SJCRH30 (cell line): Measurements from ENCODE around the gene CCDC85C. TPM values are rescaled to one million over a fixed set of nuclear protein-coding genes. Genes with fewer than 3 reads are reported as not detected.

ENCODE experiments used
- DNase-seq, 2 experiments: peaks; one replicate each; pipeline ENCODE4 v3.0.0-alpha.2; 2015 to 2020
- H3K27ac ChIP-seq: fragments of 250-450 bp; sonication (Bioruptor Pico); 2 replicates; pipeline ENCODE4 v1.5.1; 2020; ENCODE audit warnings: mild to moderate bottlenecking, moderate library complexity
- H3K27me3 ChIP-seq: fragments of 250-450 bp; sonication (Bioruptor Pico); 2 replicates; pipeline ENCODE4 v1.5.1; 2020; ENCODE audit warnings: mild to moderate bottlenecking, moderate library complexity
- H3K36me3 ChIP-seq: fragments of 250-450 bp; sonication (Bioruptor Pico); 2 replicates; pipeline ENCODE4 v1.5.1; 2020; ENCODE audit warnings: mild to moderate bottlenecking, moderate library complexity
- H3K4me1 ChIP-seq: fragments of 250-450 bp; sonication (Bioruptor Pico); 2 replicates; pipeline ENCODE4 v1.5.1; 2020; ENCODE audit warnings: mild to moderate bottlenecking, moderate library complexity
- H3K4me3 ChIP-seq: fragments of 250-450 bp; sonication (Bioruptor Pico); 2 replicates; pipeline ENCODE4 v1.5.1; 2020; ENCODE audit warnings: mild to moderate bottlenecking, moderate library complexity
- H3K9me3 ChIP-seq: fragments of 250-450 bp; sonication (Bioruptor Pico); replicated peaks from 2 replicates; pipeline ENCODE4 v1.5.1; 2020; ENCODE audit warnings: mild to moderate bottlenecking, moderate library complexity
- total RNA-seq: library from RNA; depleted of rRNA; stranded (reverse); fragments of >200 nt; shearing (Covaris generic); gene quantifications from 2 replicates; pipeline ENCODE4 v1.2.3, GENCODE V29; 2014

The CCDC85C gene
- total RNA-seq, 1 experiment from 2014 or later: 12.9 TPM

- H3K27ac ChIP-seq: peak overlapping the region; percentile 30; the same call in 1 of the 2 replicates
- peaks cover 43% of the 10 kb centered on the region for H3K4me1 ChIP-seq
- H3K36me3 ChIP-seq: no peaks in the 10 kb centered on the region
- no peak overlapping the region for H3K4me3 ChIP-seq
- no peaks in the 10 kb centered on the region for H3K9me3 ChIP-seq
- no peaks in the 10 kb centered on the region for H3K27me3 ChIP-seq
- no peak for DNase-seq
These were observed 69.7 kb downstream of the CCDC85C start for GRCh38 chr14:99534333-99534732.

- Histone ChIP-seq H3K27ac (no peak overlapping the region), H3K27me3 (no peaks in the 10 kb centered on the region), H3K9me3 (no peaks in the 10 kb centered on the region), H3K4me3 (no peak overlapping the region), H3K4me1 (peaks cover 26% of the 10 kb centered on the region), H3K36me3 (no peaks in the 10 kb centered on the region)
- no peak for DNase-seq
These were observed 71.7 kb downstream of the CCDC85C start for GRCh38 chr14:99532310-99532709.

DNA sequence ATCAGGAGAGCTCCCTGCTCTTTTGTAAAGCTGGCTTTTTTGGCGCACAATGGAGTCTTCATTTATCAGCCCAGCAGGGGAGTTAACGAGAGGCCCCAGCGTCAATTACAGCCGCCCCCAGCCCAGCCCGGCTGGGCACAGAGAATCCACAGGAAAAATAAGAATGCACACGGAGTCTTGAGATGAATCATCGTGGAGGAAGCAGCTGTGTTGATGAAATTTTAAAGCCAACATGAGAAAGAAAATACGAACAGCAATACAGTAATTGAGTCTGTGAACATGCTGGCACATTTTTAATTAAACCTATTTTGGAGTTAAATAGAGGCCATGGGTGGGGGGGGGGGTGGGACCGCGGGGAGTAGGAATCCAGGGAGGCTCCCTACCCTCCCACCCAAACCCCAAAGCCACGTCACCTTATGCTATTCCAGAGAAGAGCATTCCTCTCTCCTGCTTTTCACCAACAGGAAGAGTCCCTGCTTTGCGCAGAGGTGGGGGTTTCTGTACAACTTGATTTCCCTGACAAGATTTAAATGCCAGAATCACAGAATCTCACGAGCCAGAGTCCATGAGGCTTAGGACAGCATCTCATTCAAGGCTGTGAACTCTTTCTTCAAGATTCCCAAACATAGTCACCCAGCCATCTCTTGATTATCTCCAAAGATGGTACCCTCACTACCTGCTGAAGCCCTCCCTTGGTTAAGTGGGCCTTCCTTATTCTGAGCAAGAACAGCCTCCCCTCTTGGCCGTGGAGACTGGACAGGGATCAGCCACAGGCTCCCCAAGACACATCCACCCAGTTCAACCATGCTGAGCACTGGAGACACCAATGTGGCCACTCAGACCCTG lies 72.5 kb downstream of the CCDC85C start:
- Histone ChIP-seq H3K4me1 (peaks cover 19% of the 10 kb centered on the region; the same call in 1 of the 2 replicates), H3K4me3 (no peak overlapping the region), H3K36me3 (no peaks in the 10 kb centered on the region), H3K27ac (no peak overlapping the region), H3K9me3 (no peaks in the 10 kb centered on the region), H3K27me3 (no peaks in the 10 kb centered on the region)
- DNase-seq: peak in 1 of 2 experiments; percentile 23

DNA sequence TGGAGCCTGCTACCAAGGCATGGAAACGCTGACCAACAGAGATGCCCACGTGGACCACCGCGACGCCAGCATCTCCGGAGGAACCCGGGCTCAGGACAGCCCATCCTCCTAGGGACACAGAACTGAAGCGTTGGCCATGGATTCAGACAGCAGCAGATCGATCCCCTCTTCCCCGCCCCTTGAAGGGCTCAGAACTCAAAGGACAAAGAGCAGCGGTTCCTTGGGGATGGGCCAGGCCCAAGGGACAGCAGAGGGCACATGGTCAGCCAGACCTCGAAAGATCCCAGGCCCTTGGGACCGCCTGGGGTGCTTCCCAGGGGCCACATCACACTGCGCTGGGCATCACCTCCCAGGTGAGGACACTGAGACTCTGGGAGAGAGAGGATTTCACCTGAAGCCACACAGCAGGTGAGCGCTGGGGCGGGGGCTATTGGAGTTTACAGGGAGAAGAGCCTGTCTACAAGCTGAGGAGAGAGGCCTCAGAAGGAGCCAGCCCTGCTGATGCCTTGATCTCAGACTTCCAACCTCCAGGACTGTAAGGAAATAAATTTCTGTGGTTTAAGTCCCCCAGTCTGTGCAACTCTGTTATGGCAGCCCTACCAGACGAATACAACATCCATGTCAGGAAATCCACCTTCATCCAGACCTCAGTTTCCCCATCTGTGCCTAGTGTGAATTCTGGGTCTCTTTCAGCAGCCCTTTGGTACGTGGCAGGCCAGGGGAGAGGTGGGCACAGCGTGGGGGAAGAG lies 73.4 kb downstream of the CCDC85C start:
- no peak overlapping the region for H3K4me3 ChIP-seq
- peaks cover 18% of the 10 kb centered on the region; the same call in 1 of the 2 replicates for H3K4me1 ChIP-seq
- DNase-seq: no peak
- no peak overlapping the region for H3K27ac ChIP-seq
- no peaks in the 10 kb centered on the region for H3K27me3 ChIP-seq
- H3K9me3 ChIP-seq: no peaks in the 10 kb centered on the region
- no peaks in the 10 kb centered on the region for H3K36me3 ChIP-seq

DNA sequence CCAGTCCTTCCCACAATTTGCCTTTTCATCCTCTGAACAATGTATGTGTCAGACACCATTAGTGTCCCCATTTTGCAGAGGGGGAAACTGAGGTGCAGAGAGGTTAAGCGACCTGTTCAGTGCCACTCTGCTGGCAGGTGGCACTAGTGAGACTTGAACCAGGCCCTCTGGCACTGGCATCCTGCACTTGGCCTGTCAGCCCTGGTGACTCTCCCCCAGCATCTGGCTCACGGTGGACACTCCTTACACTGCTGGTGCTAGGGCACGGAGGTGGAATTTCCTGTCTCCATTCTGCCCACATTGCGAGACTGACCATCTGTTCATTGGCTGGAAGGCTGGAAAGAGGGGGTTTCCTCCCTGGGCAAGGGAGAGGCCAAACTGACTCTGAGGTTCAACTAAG lies 74.1 kb downstream of the CCDC85C start:
- Histone ChIP-seq H3K27ac (no peak overlapping the region), H3K4me1 (peaks cover 12% of the 10 kb centered on the region; the same call in 1 of the 2 replicates), H3K4me3 (no peak overlapping the region), H3K27me3 (no peaks in the 10 kb centered on the region), H3K9me3 (no peaks in the 10 kb centered on the region), H3K36me3 (no peaks in the 10 kb centered on the region)
- DNase-seq: no peak

- H3K4me1 ChIP-seq: peaks cover 18% of the 10 kb centered on the region; the same call in 1 of the 2 replicates
- H3K27ac ChIP-seq: no peak overlapping the region
- DNase-seq: no peak
- no peaks in the 10 kb centered on the region for H3K9me3 ChIP-seq
- H3K36me3 ChIP-seq: no peaks in the 10 kb centered on the region
- H3K4me3 ChIP-seq: no peak overlapping the region
- H3K27me3 ChIP-seq: no peaks in the 10 kb centered on the region
These were observed 76.5 kb downstream of the CCDC85C start for GRCh38 chr14:99527427-99528076.

GRCh38 chr14:99527026-99527425 lies 77.0 kb downstream of the CCDC85C start:
- Histone ChIP-seq H3K4me1 (peaks cover 21% of the 10 kb centered on the region; the same call in 1 of the 2 replicates), H3K4me3 (no peak overlapping the region), H3K36me3 (no peaks in the 10 kb centered on the region), H3K9me3 (no peaks in the 10 kb centered on the region), H3K27me3 (no peaks in the 10 kb centered on the region), H3K27ac (no peak overlapping the region)
- no peak for DNase-seq

DNA sequence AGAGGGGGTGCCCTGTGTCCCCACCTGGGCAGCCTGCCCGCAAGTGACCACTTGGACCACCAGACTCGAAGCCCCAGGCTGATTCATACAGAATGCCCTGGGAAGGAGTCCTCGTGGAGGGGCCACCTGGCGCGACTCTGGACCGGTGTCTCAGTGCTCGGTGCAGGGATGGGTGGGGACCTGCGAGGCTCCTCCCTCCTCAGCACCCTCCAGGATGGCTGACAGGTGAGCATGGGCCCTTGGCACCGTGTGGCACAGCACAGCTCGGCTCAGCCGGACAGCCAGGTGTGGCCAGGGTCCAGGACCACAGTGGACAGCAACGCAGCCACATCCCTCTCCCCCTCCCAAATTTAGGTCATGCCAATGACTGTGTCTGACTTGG lies 78.3 kb downstream of the CCDC85C start:
- no peaks in the 10 kb centered on the region for H3K9me3 ChIP-seq
- no peak for DNase-seq
- H3K4me1 ChIP-seq: peaks cover 15% of the 10 kb centered on the region; the same call in 1 of the 2 replicates
- no peaks in the 10 kb centered on the region for H3K27me3 ChIP-seq
- H3K36me3 ChIP-seq: no peaks in the 10 kb centered on the region
- no peak overlapping the region for H3K4me3 ChIP-seq
- no peak overlapping the region for H3K27ac ChIP-seq

- Histone ChIP-seq H3K36me3 (no peaks in the 10 kb centered on the region), H3K4me3 (no peak overlapping the region), H3K27me3 (no peaks in the 10 kb centered on the region), H3K9me3 (no peaks in the 10 kb centered on the region), H3K4me1 (peaks cover 15% of the 10 kb centered on the region; the same call in 1 of the 2 replicates), H3K27ac (no peak overlapping the region)
- DNase-seq: peak in 1 of 2 experiments; percentile 53
These were observed 79.0 kb downstream of the CCDC85C start for GRCh38 chr14:99524804-99525698.

DNA sequence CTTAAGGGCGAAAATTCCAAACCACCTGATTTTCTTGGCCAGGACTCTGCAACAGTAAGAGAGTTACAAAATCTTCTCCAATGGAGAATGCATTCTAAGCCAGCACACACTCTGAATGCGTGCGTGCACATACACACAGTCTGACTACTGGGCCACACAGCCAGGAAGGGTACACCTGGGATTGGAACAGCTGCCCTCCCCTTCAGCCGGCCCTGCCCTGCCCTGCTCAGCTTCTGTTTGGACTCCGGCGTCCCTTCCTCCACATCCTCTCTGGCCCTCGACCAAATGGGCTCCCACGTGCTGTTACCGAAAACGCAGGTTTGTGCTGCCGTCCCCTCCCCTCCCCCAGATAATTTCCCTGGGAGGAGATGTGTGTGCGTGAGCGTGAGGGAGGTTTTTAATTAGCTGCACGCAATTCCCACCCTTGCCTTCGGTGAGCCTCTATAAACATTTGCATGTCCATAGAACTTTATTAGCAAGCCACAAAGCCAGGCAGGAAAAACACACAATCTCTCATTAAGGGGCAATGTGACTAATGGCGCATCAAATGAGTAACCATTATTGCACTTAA lies 79.8 kb downstream of the CCDC85C start:
- DNase-seq: no peak
- Histone ChIP-seq H3K9me3 (no peaks in the 10 kb centered on the region), H3K27me3 (no peaks in the 10 kb centered on the region), H3K4me3 (no peak overlapping the region), H3K36me3 (no peaks in the 10 kb centered on the region), H3K4me1 (peaks cover 15% of the 10 kb centered on the region; the same call in 1 of the 2 replicates), H3K27ac (no peak overlapping the region)

- H3K27ac ChIP-seq: no peak overlapping the region
- H3K9me3 ChIP-seq: no peaks in the 10 kb centered on the region
- H3K4me3 ChIP-seq: no peak overlapping the region
- no peaks in the 10 kb centered on the region for H3K27me3 ChIP-seq
- no peak for DNase-seq
- no peaks in the 10 kb centered on the region for H3K36me3 ChIP-seq
- peaks cover 15% of the 10 kb centered on the region; the same call in 1 of the 2 replicates for H3K4me1 ChIP-seq
These were observed 80.3 kb downstream of the CCDC85C start for GRCh38 chr14:99523704-99524055.

- H3K4me3 ChIP-seq: no peak overlapping the region
- no peaks in the 10 kb centered on the region for H3K36me3 ChIP-seq
- no peak overlapping the region for H3K27ac ChIP-seq
- no peaks in the 10 kb centered on the region for H3K27me3 ChIP-seq
- peak; percentile 28 to 34 for DNase-seq
- H3K9me3 ChIP-seq: no peaks in the 10 kb centered on the region
- peaks cover 15% of the 10 kb centered on the region; the same call in 1 of the 2 replicates for H3K4me1 ChIP-seq
These were observed 80.9 kb downstream of the CCDC85C start for GRCh38 chr14:99522934-99523703.

DNA sequence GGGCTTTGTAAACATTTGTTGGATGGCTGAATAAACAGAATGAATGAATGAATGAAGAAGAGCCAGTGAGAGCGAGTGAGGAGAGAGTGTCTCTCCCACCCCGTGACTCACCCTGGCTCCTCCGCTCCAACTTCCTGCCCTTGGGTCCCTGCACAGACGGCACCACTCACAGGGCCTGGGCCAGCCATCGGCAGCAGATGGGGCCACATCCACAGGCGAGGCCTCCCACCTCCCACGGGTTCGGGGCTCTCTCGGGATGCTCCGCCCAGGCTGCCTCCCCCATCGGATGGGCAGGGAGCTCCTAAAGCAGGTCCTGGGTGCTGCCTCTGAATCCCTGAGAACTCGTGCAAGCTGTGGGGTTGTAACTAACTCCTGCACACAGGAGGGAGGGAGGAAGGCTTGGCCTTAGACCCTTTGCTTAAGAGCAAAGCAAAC lies 81.5 kb downstream of the CCDC85C start:
- DNase-seq: peak; percentile 24 to 34
- Histone ChIP-seq H3K4me3 (no peak overlapping the region), H3K36me3 (no peaks in the 10 kb centered on the region), H3K27me3 (no peaks in the 10 kb centered on the region), H3K4me1 (peaks cover 15% of the 10 kb centered on the region; the same call in 1 of the 2 replicates), H3K27ac (no peak overlapping the region), H3K9me3 (no peaks in the 10 kb centered on the region)
